C4-2B (cell line): ENCODE measurements around the gene SFMBT2.
A peak's percentile ranks its signal among the peaks of the same experiment; 100 is the strongest.

Experiments used
- H3K27ac ChIP-seq: fragments of 450-650 bp; 2 replicates; pipeline ENCODE4 v1.5.1; 2017
- CTCF ChIP-seq: fragments of 450-650 bp; conservative IDR thresholded peaks from 2 replicates; pipeline ENCODE4 v1.5.1; 2017; ENCODE audit warnings: mild to moderate bottlenecking
- ZFX ChIP-seq: fragments of 450-650 bp; IDR thresholded peaks from 2 replicates; pipeline ENCODE4 v1.6.1; 2017

The SFMBT2 gene

GRCh38 chr10:7424919-7425318, 14.1 kb upstream of the SFMBT2 start:
- H3K27ac ChIP-seq: no peak overlapping the region
- TF ChIP-seq CTCF (no peak), ZFX (no peak)

GRCh38 chr10:7424315-7424714, 13.5 kb upstream of the SFMBT2 start:
- no peak for TF ChIP-seq ZFX
- no peak for TF ChIP-seq CTCF

GRCh38 chr10:7423521-7423920, 12.7 kb upstream of the SFMBT2 start:
- H3K27ac ChIP-seq: no peak overlapping the region
- TF ChIP-seq ZFX (no peak), CTCF (no peak)

More at GRCh38 chr10:7424315-7424714, 13.5 kb upstream of the SFMBT2 start:
- no peak overlapping the region for H3K27ac ChIP-seq

GRCh38 chr10:7421526-7421925, 10.7 kb upstream of the SFMBT2 start:
- TF ChIP-seq CTCF: no peak
- TF ChIP-seq ZFX: no peak

GRCh38 chr10:7419998-7420397, 9.2 kb upstream of the SFMBT2 start:
- no peak overlapping the region for H3K27ac ChIP-seq
- TF ChIP-seq ZFX (no peak), CTCF (no peak)

More at GRCh38 chr10:7421526-7421925, 10.7 kb upstream of the SFMBT2 start:
- H3K27ac ChIP-seq: no peak overlapping the region

GRCh38 chr10:7417807-7418206, 7.0 kb upstream of the SFMBT2 start:
- TF ChIP-seq CTCF: no peak
- no peak for TF ChIP-seq ZFX
- H3K27ac ChIP-seq: no peak overlapping the region

GRCh38 chr10:7417103-7417623, 6.3 kb upstream of the SFMBT2 start:
- peak; percentile 73 for TF ChIP-seq CTCF
- no peak for TF ChIP-seq ZFX
- no peak overlapping the region for H3K27ac ChIP-seq
